Duodenal mucosa (tissue), 2 donors: ENCODE results near the gene PREB.
"Not testable (repeated sequence)": the region's sequence is repeated elsewhere in the genome, so short reads cannot be mapped to it uniquely, and the experiment has no call there.

Experiments used
- H3K27ac ChIP-seq: one replicate; pipeline ENCODE4 v1.7.0; 2013; ENCODE audit warnings: low read depth, low read length
- H3K27me3 ChIP-seq, 2 donors: one replicate each; pipeline ENCODE4 v1.7.0; 2013; ENCODE audit warnings: low read length in 2 of 2, control low read depth in 1 of 2; ENCODE audit not compliant: insufficient read depth in 2 of 2, control insufficient read depth in 1 of 2
- H3K36me3 ChIP-seq, 2 donors: one replicate each; pipeline ENCODE4 v1.7.0; 2013; ENCODE audit warnings: low read length in 2 of 2, control low read depth in 1 of 2; ENCODE audit not compliant: insufficient read depth in 2 of 2, control insufficient read depth in 1 of 2
- H3K4me1 ChIP-seq, 2 donors: one replicate each; pipeline ENCODE4 v1.7.0; 2013; ENCODE audit warnings: low read length in 2 of 2, control low read depth in 1 of 2; ENCODE audit not compliant: insufficient read depth in 2 of 2, control insufficient read depth in 1 of 2
- H3K4me3 ChIP-seq, 2 donors: one replicate each; pipeline ENCODE4 v1.7.0; 2013; ENCODE audit warnings: low read length in 2 of 2, low read depth in 1 of 2
- H3K9ac ChIP-seq, 2 donors: one replicate each; pipeline ENCODE4 v1.7.0; 2013; ENCODE audit warnings: low read length in 2 of 2, low read depth in 1 of 2
- H3K9me3 ChIP-seq, 2 donors: one replicate each; pipeline ENCODE4 v1.7.0; 2013; ENCODE audit warnings: low read length in 2 of 2, control low read depth in 1 of 2; ENCODE audit not compliant: control insufficient read depth in 1 of 2

PREB gene

DNA sequence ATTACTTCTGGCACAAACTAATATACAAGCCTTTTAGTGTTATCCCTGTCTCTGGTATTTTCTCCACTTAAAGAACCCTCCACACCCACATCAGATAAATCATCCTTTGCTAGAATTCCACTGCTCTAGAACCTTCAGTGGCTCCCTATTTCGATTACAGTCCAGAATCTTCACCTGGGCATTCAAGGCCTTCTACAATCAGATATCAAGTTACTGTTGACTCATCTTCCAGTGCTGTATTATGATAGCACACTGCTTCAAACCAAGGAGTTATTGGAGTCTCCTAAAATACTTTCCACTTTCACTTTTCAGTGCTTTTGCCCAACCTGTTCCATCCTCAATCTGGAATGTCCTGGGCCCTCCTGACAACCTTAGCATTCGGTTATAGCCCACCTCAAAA, 18.9 kb downstream of the PREB start:
- no peaks in the 10 kb centered on the region for H3K9me3 ChIP-seq
- no peak overlapping the region for H3K4me3 ChIP-seq
- peaks cover 4 to 9% of the 10 kb centered on the region in 2 donors for H3K4me1 ChIP-seq
- H3K9ac ChIP-seq, result no peak overlapping the region
- peaks cover 12% of the 10 kb centered on the region in 2 donors for H3K27me3 ChIP-seq
- no peaks in the 10 kb centered on the region for H3K36me3 ChIP-seq
- no peak overlapping the region for H3K27ac ChIP-seq

- H3K27me3 ChIP-seq, H3K9ac ChIP-seq, H3K36me3 ChIP-seq: not testable (repeated sequence)
These were observed 22.9 kb downstream of the PREB start for GRCh38 chr2:27111392-27112078.

GRCh38 chr2:27110603-27111352, 23.7 kb downstream of the PREB start:
- H3K4me3 ChIP-seq, H3K9ac ChIP-seq, H3K4me1 ChIP-seq, H3K27me3 ChIP-seq, H3K27ac ChIP-seq, H3K36me3 ChIP-seq, H3K9me3 ChIP-seq: not testable (repeated sequence)

More at GRCh38 chr2:27111392-27112078, 22.9 kb downstream of the PREB start:
- not testable (repeated sequence) for H3K4me3 ChIP-seq, H3K4me1 ChIP-seq, H3K9me3 ChIP-seq, H3K27ac ChIP-seq

- H3K9me3 ChIP-seq, result no peaks in the 10 kb centered on the region
- H3K4me3 ChIP-seq, result no peak overlapping the region
- no peaks in the 10 kb centered on the region for H3K27me3 ChIP-seq
- no peaks in the 10 kb centered on the region for H3K4me1 ChIP-seq
- no peaks in the 10 kb centered on the region for H3K36me3 ChIP-seq
- no peak overlapping the region for H3K27ac ChIP-seq
- no peak overlapping the region for H3K9ac ChIP-seq
These were observed 25.4 kb downstream of the PREB start for GRCh38 chr2:27109083-27109482.

DNA sequence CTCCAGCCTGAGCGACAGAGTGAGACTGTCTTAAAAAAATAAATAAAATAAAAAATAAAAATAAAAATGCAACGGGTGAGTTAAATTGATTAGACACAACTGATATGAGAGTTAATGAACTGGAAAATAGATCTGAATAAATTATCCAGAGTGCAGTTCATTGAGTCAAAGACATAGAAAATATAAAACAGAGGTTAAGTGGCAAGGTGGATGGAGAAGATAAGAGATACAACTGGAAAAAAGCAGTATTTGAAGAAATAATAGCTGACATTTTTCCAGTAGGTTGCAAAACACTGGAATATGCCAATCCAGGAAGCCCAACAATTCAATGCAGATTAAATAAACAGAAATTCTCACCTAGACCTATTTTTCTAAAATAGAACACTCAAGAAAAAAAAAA, 26.2 kb downstream of the PREB start:
- Histone ChIP-seq H3K27ac (no peak overlapping the region), H3K9ac (no peak overlapping the region)

GRCh38 chr2:27105981-27106380, 28.5 kb downstream of the PREB start:
- no peak overlapping the region for H3K27ac ChIP-seq
- peaks cover 0 to 2% of the 10 kb centered on the region in 2 donors for H3K36me3 ChIP-seq
- H3K4me1 ChIP-seq, result no peaks in the 10 kb centered on the region
- H3K9ac ChIP-seq, result no peak overlapping the region
- no peaks in the 10 kb centered on the region for H3K27me3 ChIP-seq
- H3K9me3 ChIP-seq, result no peaks in the 10 kb centered on the region
- no peak overlapping the region for H3K4me3 ChIP-seq

More for the DNA sequence above, 26.2 kb downstream of the PREB start:
- no peaks in the 10 kb centered on the region for H3K4me1 ChIP-seq
- no peaks in the 10 kb centered on the region for H3K9me3 ChIP-seq
- H3K27me3 ChIP-seq, result no peaks in the 10 kb centered on the region
- H3K36me3 ChIP-seq, result no peaks in the 10 kb centered on the region
- H3K4me3 ChIP-seq, result no peak overlapping the region

GRCh38 chr2:27102329-27102728, 32.1 kb downstream of the PREB start:
- Histone ChIP-seq H3K4me1 (no peaks in the 10 kb centered on the region), H3K4me3 (no peak overlapping the region), H3K9ac (no peak overlapping the region), H3K27ac (no peak overlapping the region), H3K9me3 (no peaks in the 10 kb centered on the region), H3K27me3 (no peaks in the 10 kb centered on the region), H3K36me3 (peaks cover 14 to 32% of the 10 kb centered on the region in 2 donors)

GRCh38 chr2:27100036-27100435, 34.4 kb downstream of the PREB start:
- Histone ChIP-seq H3K27me3 (no peaks in the 10 kb centered on the region), H3K4me3 (no peak overlapping the region), H3K4me1 (peaks cover 11% of the 10 kb centered on the region in 2 donors), H3K36me3 (peaks cover 20 to 51% of the 10 kb centered on the region in 2 donors), H3K9ac (no peak overlapping the region), H3K9me3 (no peaks in the 10 kb centered on the region), H3K27ac (no peak overlapping the region)

DNA sequence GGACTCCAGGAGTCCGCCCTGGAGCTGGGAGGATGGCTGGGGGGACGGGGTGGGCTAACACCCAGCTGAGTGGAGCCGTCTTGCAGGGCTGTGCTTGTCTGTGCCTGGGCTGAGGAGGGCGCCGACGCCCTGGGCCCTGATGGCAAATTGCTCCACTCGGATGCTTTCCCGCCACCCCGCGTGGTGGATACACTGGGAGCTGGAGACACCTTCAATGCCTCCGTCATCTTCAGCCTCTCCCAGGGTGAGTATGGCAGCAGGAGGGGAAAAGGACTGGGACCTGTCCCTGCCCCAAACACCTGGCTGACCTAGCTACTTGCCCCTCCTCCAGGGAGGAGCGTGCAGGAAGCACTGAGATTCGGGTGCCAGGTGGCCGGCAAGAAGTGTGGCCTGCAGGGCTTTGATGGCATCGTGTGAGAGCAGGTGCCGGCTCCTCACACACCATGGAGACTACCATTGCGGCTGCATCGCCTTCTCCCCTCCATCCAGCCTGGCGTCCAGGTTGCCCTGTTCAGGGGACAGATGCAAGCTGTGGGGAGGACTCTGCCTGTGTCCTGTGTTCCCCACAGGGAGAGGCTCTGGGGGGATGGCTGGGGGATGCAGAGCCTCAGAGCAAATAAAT, 35.0 kb downstream of the PREB start:
- H3K4me1 ChIP-seq, result peaks cover 16 to 17% of the 10 kb centered on the region in 2 donors
- no peaks in the 10 kb centered on the region for H3K9me3 ChIP-seq
- H3K27ac ChIP-seq, result no peak overlapping the region
- H3K27me3 ChIP-seq, result no peaks in the 10 kb centered on the region
- no peak overlapping the region for H3K4me3 ChIP-seq
- H3K9ac ChIP-seq, result no peak overlapping the region
- H3K36me3 ChIP-seq, result peaks cover 20 to 55% of the 10 kb centered on the region in 2 donors

- no peak overlapping the region for H3K27ac ChIP-seq
- peaks cover 20 to 58% of the 10 kb centered on the region in 2 donors for H3K36me3 ChIP-seq
- no peak overlapping the region for H3K9ac ChIP-seq
- no peaks in the 10 kb centered on the region for H3K9me3 ChIP-seq
- H3K4me3 ChIP-seq, result no peak overlapping the region
- H3K4me1 ChIP-seq, result peaks cover 37 to 38% of the 10 kb centered on the region in 2 donors
- no peaks in the 10 kb centered on the region for H3K27me3 ChIP-seq
These were observed 37.1 kb downstream of the PREB start for GRCh38 chr2:27097341-27097740.
